GM19043 (cell line): ENCODE data around the gene POMGNT1.

Source experiments
- ATAC-seq: cut with Tn5 transposase; IDR thresholded peaks from one replicate; pipeline ENCODE4 v1.9.1; 2021; ENCODE audit warnings: low read depth; ENCODE audit not compliant: unreplicated experiment

The POMGNT1 gene

DNA sequence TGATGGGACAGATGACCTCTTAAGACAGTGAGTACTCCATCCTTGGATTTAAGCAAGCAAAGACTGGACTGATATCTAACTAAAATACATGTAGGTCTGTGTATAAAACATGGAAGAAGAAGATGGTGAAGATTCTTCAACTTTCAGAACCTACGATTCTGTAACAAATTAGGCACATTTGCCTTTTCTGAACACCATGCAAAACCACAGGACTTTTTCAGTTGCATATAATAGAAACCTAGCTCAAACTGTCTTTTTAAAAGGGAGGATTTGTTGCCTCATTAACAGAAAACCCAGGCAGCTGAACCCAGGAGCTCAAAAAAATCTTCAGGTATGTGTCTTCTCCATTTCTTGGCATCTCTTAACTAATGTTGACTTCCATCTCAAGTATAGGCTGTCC is 38.0 kb downstream of the POMGNT1 start:
- no peak for ATAC-seq

DNA sequence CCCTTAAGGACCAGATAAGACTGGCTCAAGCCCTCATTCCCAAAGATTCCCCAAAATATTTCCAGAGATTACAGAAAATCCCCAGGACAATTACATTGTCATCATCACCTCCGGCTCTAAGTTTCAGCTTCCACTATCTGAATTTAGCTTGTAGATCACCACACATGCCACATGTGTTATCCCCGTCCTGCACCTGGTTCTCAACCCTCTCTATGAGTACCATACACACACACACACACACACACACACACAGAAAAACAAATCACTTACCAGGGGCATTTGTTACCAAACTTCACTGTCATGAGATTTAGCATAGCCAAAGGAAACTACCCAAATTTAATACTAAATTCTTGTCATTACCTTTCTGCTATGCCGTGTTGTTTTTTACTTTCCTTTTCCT is 38.7 kb downstream of the POMGNT1 start:
- ATAC-seq = no peak

DNA sequence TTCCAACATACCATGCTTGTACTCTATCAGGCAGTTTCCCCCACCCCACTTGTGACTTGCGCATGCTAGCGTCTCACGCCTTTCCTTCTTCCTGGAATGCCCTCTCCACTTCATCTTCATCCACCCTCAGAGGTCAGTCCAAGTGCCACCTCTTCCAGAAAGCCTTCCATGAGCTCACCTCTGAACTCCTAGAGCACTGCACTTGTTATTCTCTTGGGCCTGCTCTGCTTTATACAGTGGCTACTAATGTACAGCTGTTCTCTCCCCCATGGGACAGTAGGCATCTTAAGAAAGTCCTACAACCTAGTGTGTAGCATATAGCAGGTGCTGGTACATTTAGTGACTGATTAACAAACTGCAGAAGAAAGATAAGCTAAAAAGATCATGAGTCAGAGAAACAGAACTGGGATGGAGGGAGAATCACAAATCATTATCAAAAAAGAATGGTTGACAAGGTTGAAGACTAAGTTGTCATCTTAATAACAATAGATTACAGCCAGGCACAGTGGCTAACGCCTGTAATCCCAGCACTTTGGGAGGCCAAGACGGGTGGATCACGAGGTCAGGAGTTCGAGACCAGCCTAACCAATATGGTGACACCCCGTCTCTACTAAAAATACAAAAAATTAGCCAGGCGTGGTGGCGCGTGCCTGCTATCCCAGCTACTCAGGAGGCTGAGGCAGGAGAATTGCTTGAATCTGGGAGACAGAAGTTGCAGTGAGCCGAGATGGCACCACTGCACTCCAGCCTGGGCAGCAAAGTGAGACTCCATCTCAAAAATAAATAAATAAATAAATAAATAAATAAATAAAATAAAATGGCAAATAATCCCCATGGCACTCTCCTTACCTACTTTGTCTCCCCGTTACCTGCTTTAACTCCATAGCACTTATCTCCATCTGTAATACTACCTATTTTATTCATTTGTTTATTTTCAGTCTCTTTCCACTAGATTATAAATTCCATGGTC is 39.6 kb downstream of the POMGNT1 start:
- ATAC-seq = peak; percentile 92

DNA sequence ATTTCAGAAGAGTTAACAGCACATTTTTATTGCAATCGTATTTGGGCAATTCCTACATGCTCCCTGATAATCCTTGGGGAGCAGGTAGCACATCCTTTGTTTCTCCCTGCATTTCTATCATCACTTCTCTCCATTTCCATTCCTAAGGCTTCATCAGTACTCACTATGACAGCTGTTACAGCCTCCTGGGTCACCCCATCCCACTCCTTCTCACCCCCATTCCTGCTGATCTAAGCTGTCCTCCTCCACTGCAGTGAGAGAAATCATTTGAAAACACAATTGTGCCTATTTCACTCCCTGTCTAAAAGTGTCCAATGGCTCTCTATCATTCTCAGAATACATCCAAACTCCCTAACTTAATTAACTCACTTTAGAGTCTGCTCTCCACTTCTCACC is 40.3 kb downstream of the POMGNT1 start:
- no peak for ATAC-seq

DNA sequence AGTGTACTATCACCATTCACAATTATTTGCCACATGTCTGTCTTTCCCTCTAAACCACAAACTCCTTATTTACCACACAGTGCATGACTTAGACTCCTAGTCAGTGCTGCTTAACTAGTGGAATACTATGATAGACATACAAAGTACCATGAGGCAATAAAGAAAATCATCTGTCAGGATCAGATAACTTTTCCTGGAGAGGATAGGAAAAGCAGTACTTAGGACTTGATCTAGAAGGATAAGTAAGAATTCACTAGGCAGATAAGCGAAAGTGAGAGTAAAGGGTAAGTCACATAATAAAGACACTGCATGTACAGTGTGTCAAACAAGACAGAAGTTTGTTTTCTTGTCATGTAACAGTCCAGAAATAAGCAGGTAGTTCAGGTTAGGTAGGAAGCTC is 44.5 kb downstream of the POMGNT1 start:
- ATAC-seq = no peak

DNA sequence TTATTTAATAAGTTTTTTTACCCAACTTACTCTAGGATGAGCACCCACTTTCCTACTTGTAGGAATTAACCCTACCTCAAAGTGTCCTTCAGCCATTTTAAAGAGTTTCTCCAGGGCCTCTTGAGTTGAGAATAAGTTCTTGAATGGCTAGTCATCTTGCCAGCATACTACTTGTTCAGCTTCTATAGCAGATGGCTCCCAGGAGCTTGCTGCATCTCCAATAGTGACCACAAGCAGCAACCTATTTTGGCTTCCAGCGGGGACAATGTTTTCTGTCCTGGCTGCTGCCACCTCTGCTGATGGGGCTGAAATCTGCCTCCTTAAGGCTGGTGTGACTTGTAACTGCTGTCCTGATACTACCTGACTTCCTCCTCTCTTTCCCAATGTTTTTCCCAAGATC is 45.0 kb downstream of the POMGNT1 start:
- ATAC-seq = no peak

DNA sequence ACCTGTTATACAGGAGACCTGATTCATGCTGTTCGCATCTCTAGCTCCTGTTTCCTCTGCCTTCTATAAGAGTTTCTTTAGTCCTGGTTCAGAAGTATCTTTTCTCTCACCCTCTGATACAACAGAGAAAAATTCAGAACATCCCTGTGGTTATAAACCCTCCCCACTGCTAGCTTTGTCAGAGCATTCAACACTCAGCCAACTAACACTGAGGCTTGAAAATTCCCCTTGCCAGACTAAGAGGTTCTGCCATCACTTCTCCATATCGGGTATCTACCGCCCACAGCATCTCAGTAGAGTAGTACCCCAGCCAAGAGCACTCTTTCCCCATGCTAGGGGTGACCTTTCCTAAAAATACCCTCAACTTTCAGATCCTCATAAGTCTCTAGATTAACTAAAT is 46.2 kb downstream of the POMGNT1 start:
- ATAC-seq = no peak

DNA sequence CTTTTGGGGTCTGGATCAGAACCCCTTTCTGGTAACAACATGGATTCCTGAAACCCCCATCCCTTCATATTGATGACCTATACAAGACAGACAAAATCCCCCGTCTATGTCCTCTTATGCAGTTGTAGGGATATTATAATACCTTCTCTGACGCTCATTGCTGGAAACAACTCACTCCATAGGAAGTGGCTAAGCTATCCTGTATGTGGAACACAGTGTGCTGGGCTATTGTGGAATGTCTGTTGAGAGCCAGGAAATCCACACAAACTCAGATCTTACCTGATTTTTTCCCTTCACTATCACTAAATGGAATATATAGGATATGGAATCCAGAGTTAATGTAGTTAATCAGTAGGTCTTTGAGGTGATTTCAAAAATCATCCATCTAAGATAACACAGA is 48.1 kb downstream of the POMGNT1 start:
- ATAC-seq = no peak

DNA sequence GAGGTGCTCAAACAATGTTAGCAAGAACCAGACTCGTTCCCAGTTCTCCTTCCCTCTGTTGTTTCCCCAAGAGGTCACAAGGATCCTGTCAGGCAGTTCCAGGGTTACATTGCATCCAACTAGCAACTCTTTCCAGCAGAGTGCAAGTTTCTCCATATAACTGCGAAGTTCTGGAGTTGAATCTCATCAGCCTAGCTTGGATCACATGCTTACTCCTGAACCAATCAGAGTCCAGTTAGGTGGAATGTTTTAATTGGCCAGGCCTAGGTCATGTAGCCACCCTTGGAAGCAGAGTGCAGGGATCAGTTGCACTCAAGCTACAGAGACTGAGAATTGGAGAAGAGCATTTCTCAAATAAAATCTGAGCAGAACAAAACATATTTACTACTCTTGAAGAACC is 49.9 kb downstream of the POMGNT1 start:
- ATAC-seq = no peak
